Parathyroid adenoma (tissue), 2 donors: ENCODE data around the gene DBH.

Experiments
- H2AFZ ChIP-seq: fragments of 300-600 bp; sonication (generic); one replicate; pipeline ENCODE4 v1.7.0; 2017; ENCODE audit warnings: antibody characterized with exemption, mild to moderate bottlenecking
- H3K27ac ChIP-seq: fragments of 300-600 bp; sonication (generic); one replicate; pipeline ENCODE4 v1.7.0; 2017
- H3K27me3 ChIP-seq: fragments of 300-600 bp; sonication (generic); one replicate; pipeline ENCODE4 v1.7.0; 2017; ENCODE audit warnings: low read length; ENCODE audit not compliant: control insufficient read depth, insufficient read depth
- H3K36me3 ChIP-seq: fragments of 300-600 bp; sonication (generic); one replicate; pipeline ENCODE4 v1.7.0; 2017; ENCODE audit warnings: low read length; ENCODE audit not compliant: control insufficient read depth, insufficient read depth
- H3K4me1 ChIP-seq: fragments of 300-600 bp; sonication (generic); one replicate; pipeline ENCODE4 v1.7.0; 2017; ENCODE audit warnings: control low read depth
- H3K4me2 ChIP-seq: fragments of 300-600 bp; sonication (generic); one replicate; pipeline ENCODE4 v1.7.0; 2017; ENCODE audit warnings: low read length
- H3K4me3 ChIP-seq: fragments of 300-600 bp; sonication (generic); one replicate; pipeline ENCODE4 v1.7.0; 2017; ENCODE audit warnings: low read depth, low read length
- H3K79me2 ChIP-seq: fragments of 300-600 bp; sonication (generic); one replicate; pipeline ENCODE4 v1.7.0; 2017; ENCODE audit warnings: control low read depth
- H3K9ac ChIP-seq: fragments of 300-600 bp; sonication (generic); one replicate; pipeline ENCODE4 v1.7.0; 2017; ENCODE audit warnings: mild to moderate bottlenecking
- H3K9me3 ChIP-seq: fragments of 300-600 bp; sonication (generic); one replicate; pipeline ENCODE4 v1.7.0; 2017; ENCODE audit warnings: low read length; ENCODE audit not compliant: control insufficient read depth
- TF ChIP-seq, protein P1 (sequence below): fragments of 300-600 bp; sonication (generic); IDR thresholded peaks from one replicate; pipeline ENCODE4 v1.7.0; 2017; ENCODE audit warnings: antibody characterized with exemption, mild to moderate bottlenecking
- donor health status: primary hyperparathyroidism.

DBH gene

DNA sequence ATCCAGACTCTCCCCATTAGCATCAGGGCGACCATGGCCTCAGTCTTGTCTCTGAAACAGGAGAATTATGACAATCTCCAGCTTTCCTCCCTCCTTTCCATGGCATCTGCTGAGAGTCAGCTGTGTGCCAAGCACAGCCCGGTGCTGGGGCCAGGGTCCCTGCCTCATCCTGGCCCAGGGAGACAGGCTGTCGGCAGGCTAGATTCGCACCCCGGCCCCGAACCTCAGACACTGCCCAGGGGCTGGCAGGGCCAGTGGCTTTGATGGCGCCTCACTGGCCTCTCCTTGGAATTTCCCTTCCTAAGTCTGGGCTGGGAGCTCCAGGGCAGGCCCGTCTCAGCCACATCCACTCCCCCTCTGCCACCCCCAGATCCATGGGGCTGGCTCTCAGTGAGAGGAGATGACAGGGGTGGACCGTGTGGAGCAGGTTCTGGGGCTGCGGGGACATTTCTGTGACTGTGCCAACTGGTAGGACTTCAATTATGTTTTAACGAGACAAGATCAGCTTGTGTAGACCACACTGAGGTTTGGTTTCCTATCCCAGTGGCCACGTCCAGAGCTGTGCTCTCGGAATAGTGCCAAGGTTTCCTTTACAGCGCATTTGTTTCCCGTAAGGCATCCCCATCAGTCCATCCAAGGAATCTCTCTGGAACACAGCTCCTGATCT, 42.4 kb upstream of the DBH start:
- Histone ChIP-seq H3K4me1 (no peaks in the 10 kb centered on the region), H3K79me2 (no peaks in the 10 kb centered on the region), H3K27me3 (no peaks in the 10 kb centered on the region), H3K9ac (no peak overlapping the region), H3K4me3 (no peak overlapping the region), H3K4me2 (no peak overlapping the region), H3K9me3 (peaks cover 5% of the 10 kb centered on the region), H2AFZ (no peak overlapping the region), H3K36me3 (no peaks in the 10 kb centered on the region), H3K27ac (no peak overlapping the region)
- TF ChIP-seq, protein P1, sequence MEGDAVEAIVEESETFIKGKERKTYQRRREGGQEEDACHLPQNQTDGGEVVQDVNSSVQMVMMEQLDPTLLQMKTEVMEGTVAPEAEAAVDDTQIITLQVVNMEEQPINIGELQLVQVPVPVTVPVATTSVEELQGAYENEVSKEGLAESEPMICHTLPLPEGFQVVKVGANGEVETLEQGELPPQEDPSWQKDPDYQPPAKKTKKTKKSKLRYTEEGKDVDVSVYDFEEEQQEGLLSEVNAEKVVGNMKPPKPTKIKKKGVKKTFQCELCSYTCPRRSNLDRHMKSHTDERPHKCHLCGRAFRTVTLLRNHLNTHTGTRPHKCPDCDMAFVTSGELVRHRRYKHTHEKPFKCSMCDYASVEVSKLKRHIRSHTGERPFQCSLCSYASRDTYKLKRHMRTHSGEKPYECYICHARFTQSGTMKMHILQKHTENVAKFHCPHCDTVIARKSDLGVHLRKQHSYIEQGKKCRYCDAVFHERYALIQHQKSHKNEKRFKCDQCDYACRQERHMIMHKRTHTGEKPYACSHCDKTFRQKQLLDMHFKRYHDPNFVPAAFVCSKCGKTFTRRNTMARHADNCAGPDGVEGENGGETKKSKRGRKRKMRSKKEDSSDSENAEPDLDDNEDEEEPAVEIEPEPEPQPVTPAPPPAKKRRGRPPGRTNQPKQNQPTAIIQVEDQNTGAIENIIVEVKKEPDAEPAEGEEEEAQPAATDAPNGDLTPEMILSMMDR, result no peak

DNA sequence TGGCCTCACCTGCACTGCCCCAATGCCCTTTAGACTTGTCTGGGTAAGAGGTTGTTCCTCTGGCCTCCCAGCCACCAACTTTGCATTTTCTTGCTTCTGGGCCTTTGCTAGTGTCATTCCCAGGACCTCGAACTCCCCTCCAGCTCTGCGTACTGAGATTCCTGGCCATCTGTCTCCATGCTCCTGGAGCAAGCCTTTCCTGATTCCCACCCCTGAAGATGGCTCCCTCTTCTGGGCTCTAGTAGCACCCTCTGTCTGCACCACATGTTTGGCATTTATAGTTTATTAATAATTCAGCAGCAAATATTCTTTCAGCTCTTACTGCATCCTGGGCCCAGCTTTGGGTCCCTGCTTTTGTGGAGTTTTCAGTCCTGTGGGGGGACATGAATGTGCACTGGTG, 41.9 kb upstream of the DBH start:
- H3K4me2 ChIP-seq, result no peak overlapping the region
- TF ChIP-seq, protein P1, result no peak
- H3K9ac ChIP-seq, result no peak overlapping the region
- H3K79me2 ChIP-seq, result no peaks in the 10 kb centered on the region
- H2AFZ ChIP-seq, result no peak overlapping the region
- H3K27me3 ChIP-seq, result no peaks in the 10 kb centered on the region
- no peak overlapping the region for H3K27ac ChIP-seq
- no peaks in the 10 kb centered on the region for H3K36me3 ChIP-seq
- no peaks in the 10 kb centered on the region for H3K4me1 ChIP-seq
- peaks cover 5% of the 10 kb centered on the region for H3K9me3 ChIP-seq
- no peak overlapping the region for H3K4me3 ChIP-seq

DNA sequence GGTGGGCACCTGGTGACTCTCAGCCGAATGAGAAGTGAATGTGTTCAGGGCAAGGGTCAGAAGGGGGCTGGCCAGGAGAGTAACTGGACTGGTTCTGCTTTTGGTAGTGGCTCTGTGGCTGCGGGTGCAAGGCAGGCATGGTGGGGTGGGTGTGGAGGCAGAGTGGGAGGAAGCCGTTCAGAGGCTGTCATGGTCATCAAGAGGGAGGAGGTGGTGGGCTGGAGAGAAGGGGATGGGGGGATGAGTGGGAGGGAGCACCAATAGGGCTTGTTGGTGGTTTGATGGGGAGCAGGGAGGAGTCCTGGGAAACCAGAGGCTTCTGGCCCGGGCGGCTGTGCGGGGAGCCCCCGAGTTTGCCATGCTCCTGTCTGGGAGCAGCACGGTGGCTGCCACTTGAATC, 40.3 kb upstream of the DBH start:
- Histone ChIP-seq H3K4me3 (no peak overlapping the region), H3K4me2 (no peak overlapping the region), H3K27me3 (no peaks in the 10 kb centered on the region), H2AFZ (no peak overlapping the region), H3K4me1 (no peaks in the 10 kb centered on the region), H3K79me2 (no peaks in the 10 kb centered on the region), H3K9me3 (peaks cover 5% of the 10 kb centered on the region), H3K9ac (no peak overlapping the region), H3K36me3 (no peaks in the 10 kb centered on the region), H3K27ac (no peak overlapping the region)
- TF ChIP-seq, protein P1, result no peak

DNA sequence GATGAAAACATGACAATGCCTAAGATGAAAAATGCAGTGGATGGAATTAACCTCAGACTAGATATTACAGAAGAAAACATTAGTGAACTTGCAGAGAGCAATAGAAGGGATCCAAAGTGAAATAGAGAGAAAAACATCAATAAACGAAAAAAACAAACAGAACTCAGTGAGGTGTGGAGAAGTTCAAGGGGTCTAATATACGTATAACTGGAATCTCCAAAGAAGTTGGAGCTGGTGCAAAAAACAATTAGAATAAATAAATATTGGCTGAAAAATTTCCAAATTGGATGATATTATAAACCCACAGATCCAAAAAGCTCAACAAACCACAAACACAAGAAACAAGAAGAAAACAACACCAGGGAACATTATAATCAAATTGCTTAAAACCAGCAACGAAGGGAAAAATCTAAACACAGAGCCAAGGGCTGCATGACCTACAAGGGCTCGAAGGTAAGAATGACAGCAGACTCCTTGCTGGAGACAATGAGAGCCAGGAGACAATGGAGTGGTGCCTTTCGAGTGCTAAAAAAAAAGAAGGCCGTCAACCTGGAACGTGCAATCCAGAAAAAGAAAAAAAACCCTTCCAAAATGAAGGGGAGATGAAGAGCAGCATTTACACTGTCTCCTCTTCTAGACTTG, 38.7 kb upstream of the DBH start:
- TF ChIP-seq, protein P1, result no peak

DNA sequence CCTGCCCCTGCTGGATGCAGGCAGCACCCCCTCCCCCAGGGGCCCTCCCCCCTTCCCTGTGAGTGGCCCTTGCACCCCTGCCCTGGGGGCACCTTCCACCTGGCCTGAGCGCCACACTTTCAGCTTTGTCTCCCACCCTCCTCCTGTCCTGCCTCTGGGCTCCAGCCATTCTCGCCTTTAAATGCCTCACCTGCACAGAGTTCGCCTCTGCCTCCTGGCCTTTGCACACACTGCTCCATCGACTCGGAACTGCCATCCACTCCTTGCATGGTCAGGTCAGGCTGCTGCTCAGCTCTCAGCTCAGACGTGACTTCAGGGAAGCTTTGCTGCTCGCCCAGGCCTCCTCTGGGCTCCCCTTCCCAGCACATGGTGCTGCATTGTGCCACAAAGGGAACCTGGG, 37.2 kb upstream of the DBH start:
- Histone ChIP-seq H3K4me3 (no peak overlapping the region), H3K79me2 (no peaks in the 10 kb centered on the region), H3K27me3 (no peaks in the 10 kb centered on the region), H3K4me2 (no peak overlapping the region), H3K4me1 (no peaks in the 10 kb centered on the region), H3K9me3 (peaks cover 5% of the 10 kb centered on the region), H3K9ac (no peak overlapping the region), H3K36me3 (no peaks in the 10 kb centered on the region), H3K27ac (no peak overlapping the region), H2AFZ (no peak overlapping the region)
- TF ChIP-seq, protein P1, result no peak

More for the DNA sequence above, 38.7 kb upstream of the DBH start:
- H3K9me3 ChIP-seq, result peaks cover 5% of the 10 kb centered on the region
- H3K79me2 ChIP-seq, result no peaks in the 10 kb centered on the region
- no peak overlapping the region for H2AFZ ChIP-seq
- no peak overlapping the region for H3K27ac ChIP-seq
- H3K27me3 ChIP-seq, result no peaks in the 10 kb centered on the region
- no peak overlapping the region for H3K9ac ChIP-seq
- H3K4me2 ChIP-seq, result no peak overlapping the region
- no peaks in the 10 kb centered on the region for H3K4me1 ChIP-seq
- H3K36me3 ChIP-seq, result no peaks in the 10 kb centered on the region
- no peak overlapping the region for H3K4me3 ChIP-seq
